Right lobe of liver (tissue), 6 donors: Measurements from ENCODE around the gene BIVM. TPM values are rescaled to one million over a fixed set of nuclear protein-coding genes. Genes with fewer than 3 reads are reported as not detected.

Source experiments
- ATAC-seq, 4 donors: fragments of 200-7000 bp; cut with Tn5 transposase; one replicate each; pipeline ENCODE4 v1.9.1; 2020; ENCODE audit warnings: mild to moderate bottlenecking in 4 of 4, moderate library complexity in 4 of 4
- DNase-seq, 3 donors: peaks; one replicate each; pipeline ENCODE4 v3.0.0-alpha.2; 2020
- H3K27ac ChIP-seq, 3 donors: fragments of 200-600 bp; one replicate each; pipeline ENCODE4 v1.8.0; 2022
- H3K27me3 ChIP-seq, 2 donors: fragments of 200-600 bp; one replicate each; pipeline ENCODE4 v1.8.0; 2022
- H3K36me3 ChIP-seq, 4 donors: fragments of 200-600 bp; sonication (generic) in 1 of 4; one replicate each; pipeline versions ENCODE4 v1.5.1 to v1.8.0; 2017 to 2022; ENCODE audit warnings: control low read depth in 1 of 4
- H3K4me1 ChIP-seq, 4 donors: fragments of 200-600 bp; sonication (generic) in 1 of 4; one replicate each; pipeline versions ENCODE4 v1.5.1 to v1.8.0; 2017 to 2022; ENCODE audit warnings: control low read depth in 1 of 4
- H3K4me3 ChIP-seq, 3 donors: fragments of 200-600 bp; one replicate each; pipeline ENCODE4 v1.8.0; 2022
- H3K9me3 ChIP-seq, 4 donors: fragments of 200-600 bp; sonication (generic) in 1 of 4; one replicate each; pipeline versions ENCODE4 v1.5.1 to v1.8.0; 2017 to 2022; ENCODE audit warnings: control low read depth in 1 of 4
- POLR2A ChIP-seq: fragments of 450-650 bp; IDR thresholded peaks from one replicate; pipeline ENCODE4 v1.6.1; 2017; ENCODE audit warnings: antibody characterized with exemption, mild to moderate bottlenecking
- WGBS: methylation state at CpG from one replicate; pipeline ENCODE4 v1.1.6; 2018; ENCODE audit warnings: low coverage, low lambda C conversion rate; ENCODE audit not compliant: insufficient coverage; ENCODE audit errors: missing lambda C conversion rate; 5-methylcytosine and 5-hydroxymethylcytosine counted together
- intact Hi-C, 2 donors: fragments of 100-400 bp; cut with DNase I; formaldehyde crosslinking; loops; one replicate each; pipeline versions ENCODE4 v1.11.2 to v1.14.1; 2022
- total RNA-seq, 6 experiments: library from RNA; depleted of rRNA in 2 of 6; stranded (reverse); fragments of >200 nt in 2 of 6; fragmentation: NEBNext Ultra II Directional in 3 of 6; extraction: Animal tissue kit (Norgen Biotek cat#: 25700) in 3 of 6; gene quantifications; one replicate each; pipeline versions ENCODE4 v1.1.0 to v1.2.4, GENCODE V29; 2016 to 2023
- TF ChIP-seq, protein P1 (sequence below), 4 donors: fragments of 200-600 bp in 3 of 4; fragments of 450-650 bp in 1 of 4; IDR thresholded peaks; one replicate each; pipeline versions ENCODE4 v1.5.1 to v1.8.0; 2016 to 2022; ENCODE audit warnings: antibody characterized with exemption in 4 of 4, mild to moderate bottlenecking in 2 of 4
- donor health status: DM: no; HTN: yes; CAD: no.
- donor health status: DM: no; HTN: no; CAD: no.
- donor health status: DM: no; HTN: no; CAD: no.
- donor health status: DM: no; HTN: yes; CAD: no.
- donor health status: DM: no; HTN: yes; CAD: no.

Gene BIVM
- total RNA-seq, 6 experiments from 2014 or later: 12.0 to 19.4 (median 16.8) TPM

GRCh38 chr13:102846261-102847015 is 47.5 kb downstream of the BIVM start:
- TF ChIP-seq, protein P1, sequence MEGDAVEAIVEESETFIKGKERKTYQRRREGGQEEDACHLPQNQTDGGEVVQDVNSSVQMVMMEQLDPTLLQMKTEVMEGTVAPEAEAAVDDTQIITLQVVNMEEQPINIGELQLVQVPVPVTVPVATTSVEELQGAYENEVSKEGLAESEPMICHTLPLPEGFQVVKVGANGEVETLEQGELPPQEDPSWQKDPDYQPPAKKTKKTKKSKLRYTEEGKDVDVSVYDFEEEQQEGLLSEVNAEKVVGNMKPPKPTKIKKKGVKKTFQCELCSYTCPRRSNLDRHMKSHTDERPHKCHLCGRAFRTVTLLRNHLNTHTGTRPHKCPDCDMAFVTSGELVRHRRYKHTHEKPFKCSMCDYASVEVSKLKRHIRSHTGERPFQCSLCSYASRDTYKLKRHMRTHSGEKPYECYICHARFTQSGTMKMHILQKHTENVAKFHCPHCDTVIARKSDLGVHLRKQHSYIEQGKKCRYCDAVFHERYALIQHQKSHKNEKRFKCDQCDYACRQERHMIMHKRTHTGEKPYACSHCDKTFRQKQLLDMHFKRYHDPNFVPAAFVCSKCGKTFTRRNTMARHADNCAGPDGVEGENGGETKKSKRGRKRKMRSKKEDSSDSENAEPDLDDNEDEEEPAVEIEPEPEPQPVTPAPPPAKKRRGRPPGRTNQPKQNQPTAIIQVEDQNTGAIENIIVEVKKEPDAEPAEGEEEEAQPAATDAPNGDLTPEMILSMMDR (IDR thresholded peaks at IDR 0.05): no peak
- TF ChIP-seq POLR2A: no peak
- intact Hi-C loops: loop anchor here in 1 of 2 donors (10.0 kb wide), 1 partner anchor 262 kb away; no protein-coding TSS in a partner anchor

GRCh38 chr13:102847272-102848234 is 48.6 kb downstream of the BIVM start:
- H3K27me3 ChIP-seq: no peaks in the 10 kb centered on the region
- H3K27ac ChIP-seq: peak overlapping the region; percentile 84 to 97 (median 94)
- H3K4me1 ChIP-seq: peaks cover 0 to 20% (median 7%) of the 10 kb centered on the region in 4 donors
- intact Hi-C loops: loop anchor here in 1 of 2 donors (10.0 kb wide), 1 partner anchor 263 kb away; no protein-coding TSS in a partner anchor
- no peak for DNase-seq
- H3K4me3 ChIP-seq: peak overlapping the region; percentile 78 to 93 (median 90)
- peak; percentile 25 to 31 (median 28) for ATAC-seq
- 8% methylated on average over 12 of the region's 12 CpGs for WGBS
- H3K9me3 ChIP-seq: no peaks in the 10 kb centered on the region
- TF ChIP-seq POLR2A: no peak
- TF ChIP-seq, protein P1 (IDR thresholded peaks at IDR 0.05): peak; percentile 69 to 76 (median 76)
- no peaks in the 10 kb centered on the region for H3K36me3 ChIP-seq

More at GRCh38 chr13:102846261-102847015, 47.5 kb downstream of the BIVM start:
- Histone ChIP-seq H3K36me3 (no peaks in the 10 kb centered on the region), H3K9me3 (no peaks in the 10 kb centered on the region), H3K4me1 (peaks cover 0 to 20% (median 7%) of the 10 kb centered on the region in 4 donors), H3K4me3 (peak overlapping the region; percentile 78 to 93 (median 90)), H3K27ac (peak overlapping the region; percentile 84 to 97 (median 94)), H3K27me3 (no peaks in the 10 kb centered on the region)
- ATAC-seq: peak; percentile 38 to 50 (median 46)
- 0% methylated on average over 20 of the region's 31 CpGs for WGBS
- peak; percentile 46 to 59 (median 52) for DNase-seq

- Histone ChIP-seq H3K27ac (no peak overlapping the region), H3K36me3 (peaks cover 0 to 3% (median under 1%) of the 10 kb centered on the region in 4 donors), H3K4me1 (peaks cover 0 to 20% (median 7%) of the 10 kb centered on the region in 4 donors), H3K27me3 (no peaks in the 10 kb centered on the region), H3K9me3 (no peaks in the 10 kb centered on the region), H3K4me3 (no peak overlapping the region)
- DNase-seq (no peak), ATAC-seq (no peak)
- intact Hi-C loops: loop anchor here in 1 of 2 donors (10.0 kb wide), 1 partner anchor 264 kb away; no protein-coding TSS in a partner anchor
- WGBS: 81% methylated on average over 6 of the region's 6 CpGs
- TF ChIP-seq POLR2A: no peak
- TF ChIP-seq, protein P1 (IDR thresholded peaks at IDR 0.05): no peak
Measured at GRCh38 chr13:102848956-102849355, 50.0 kb downstream of the BIVM start.

DNA sequence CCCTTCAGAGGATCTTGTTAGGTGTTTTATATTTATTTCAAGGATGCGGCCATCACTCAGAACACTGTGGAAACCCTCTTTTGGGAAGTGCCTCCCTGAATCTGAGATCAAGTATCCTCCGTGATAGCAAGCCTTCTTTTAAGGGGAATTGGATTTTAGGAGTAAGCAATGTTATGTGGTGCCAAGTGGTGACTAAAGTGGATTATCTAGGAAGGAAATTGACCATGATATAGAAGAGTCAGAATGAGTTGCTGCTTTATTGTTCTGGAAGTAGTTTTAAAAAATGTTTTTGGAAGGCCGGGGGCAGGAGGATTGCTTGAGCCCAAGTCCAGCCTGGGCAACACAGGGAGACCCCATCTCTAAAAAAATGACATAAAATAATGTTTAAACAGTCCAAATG is 53.6 kb downstream of the BIVM start:
- peaks cover 0 to 37% (median 19%) of the 10 kb centered on the region in 4 donors for H3K36me3 ChIP-seq
- H3K9me3 ChIP-seq: no peaks in the 10 kb centered on the region
- no peaks in the 10 kb centered on the region for H3K27me3 ChIP-seq
- peaks cover 0 to 14% (median 5%) of the 10 kb centered on the region in 4 donors for H3K4me1 ChIP-seq
- no peak overlapping the region for H3K27ac ChIP-seq
- peak in 1 of 4 donors; percentile 13 for ATAC-seq
- DNase-seq: no peak
- TF ChIP-seq, protein P1 (IDR thresholded peaks at IDR 0.05): no peak
- no peak for TF ChIP-seq POLR2A
- WGBS: 77% methylated on average over 3 of the region's 3 CpGs
- no peak overlapping the region for H3K4me3 ChIP-seq
- intact Hi-C loops: no loop called here
